Cortex of kidney (tissue), 1 donor: Measurements from ENCODE around the gene SYNGR3.

Source experiments
- DNase-seq: peaks from one replicate; lab custom pipeline; 2025; lab: John Stamatoyannopoulos, UW

The SYNGR3 gene

GRCh38 chr16:2042171-2042985 is 52.6 kb downstream of the SYNGR3 start:
- no peak for DNase-seq

- DNase-seq, result no peak
These were observed 53.4 kb downstream of the SYNGR3 start for GRCh38 chr16:2042986-2043666.
